GM19468 (cell line): Measurements from ENCODE around the gene ZNF740.

Experiments
- ATAC-seq: cut with Tn5 transposase; IDR thresholded peaks from one replicate; pipeline ENCODE4 v1.9.1; 2021; ENCODE audit warnings: mild to moderate bottlenecking, moderate library complexity, moderate number of reproducible peaks; ENCODE audit not compliant: unreplicated experiment; ENCODE audit errors: extremely low read depth

ZNF740 gene

GRCh38 chr12:53211476-53212381 is 31.2 kb downstream of the ZNF740 start:
- no peak for ATAC-seq

- no peak for ATAC-seq
Measured at GRCh38 chr12:53212931-53213330, 32.4 kb downstream of the ZNF740 start.

GRCh38 chr12:53213348-53213747 is 32.8 kb downstream of the ZNF740 start:
- ATAC-seq = no peak

GRCh38 chr12:53214221-53214620 is 33.7 kb downstream of the ZNF740 start:
- no peak for ATAC-seq

- no peak for ATAC-seq
Measured at GRCh38 chr12:53214687-53215455, 34.3 kb downstream of the ZNF740 start.

- ATAC-seq = no peak
Measured at GRCh38 chr12:53215497-53215896, 35.0 kb downstream of the ZNF740 start.

- ATAC-seq = no peak
Measured at GRCh38 chr12:53217051-53217930, 36.8 kb downstream of the ZNF740 start.

GRCh38 chr12:53217931-53218307 is 37.4 kb downstream of the ZNF740 start:
- ATAC-seq = no peak

- ATAC-seq = no peak
Measured at GRCh38 chr12:53218551-53219291, 38.2 kb downstream of the ZNF740 start.

- no peak for ATAC-seq
Measured at GRCh38 chr12:53219292-53219955, 38.9 kb downstream of the ZNF740 start.

GRCh38 chr12:53219956-53220693 is 39.6 kb downstream of the ZNF740 start:
- no peak for ATAC-seq

GRCh38 chr12:53220694-53221202 is 40.2 kb downstream of the ZNF740 start:
- no peak for ATAC-seq

- no peak for ATAC-seq
Measured at GRCh38 chr12:53221203-53222080, 40.9 kb downstream of the ZNF740 start.

- no peak for ATAC-seq
Measured at GRCh38 chr12:53222170-53222721, 41.7 kb downstream of the ZNF740 start.

- ATAC-seq = no peak
Measured at GRCh38 chr12:53222806-53223261, 42.3 kb downstream of the ZNF740 start.

- ATAC-seq = no peak
Measured at GRCh38 chr12:53223389-53224060, 43.0 kb downstream of the ZNF740 start.
